ENCODE data around the gene DPCD. TPM values are rescaled to one million over a fixed set of nuclear protein-coding genes. Genes with fewer than 3 reads are reported as not detected.

DPCD gene
- total and polyA plus RNA-seq, 2 donors (not counting 3 experiments of a cell fraction or from before 2014, with no cell fraction given), result 25.3 to 39.3 TPM

GRCh38 chr10:101572785-101573184 lies 15.3 kb upstream of the DPCD start:
- ChIA-PET CTCF (interaction anchor here (2.5 to 4.0 kb wide), 2 partner anchors 270 to 431 kb away, joined by 9 to 60 read pairs; no protein-coding TSS in a partner anchor), POLR2A (interaction anchor here (0.6 kb wide), 1 partner anchor 267 kb away, joined by 3 read pairs; no protein-coding TSS in a partner anchor)
- H3K4me2 ChIP-seq (ENCODE audit: insufficient read depth, low read length), result no peak overlapping the region

More at GRCh38 chr10:101572785-101573184, 15.3 kb upstream of the DPCD start:
- dilution Hi-C loops (cut with MboI; ENCODE audit: extremely low pct_ligation_motif_present, low sequenced_read_pairs), result no loop called here
- no peak overlapping the region for H3K4me3 ChIP-seq (replicated peaks in 1 of 3; ENCODE audit: insufficient read depth in 1 of 3, low read depth in 1 of 3, low read length in 3 of 3)
- peaks cover 7% of the 10 kb centered on the region for H3K4me1 ChIP-seq (ENCODE audit: control insufficient read depth, extremely low read depth, insufficient read depth, low read length)
- intact Hi-C loops (cut with micrococcal nuclease), result no loop called here
- no peaks in the 10 kb centered on the region for H3K9me3 ChIP-seq (replicated peaks; ENCODE audit: control insufficient read depth, insufficient read depth, low read length)
- H2AFZ ChIP-seq (ENCODE audit: low read depth, low read length), result no peak overlapping the region
- BruUV-seq (replicated peaks), result no TSS peak
- DNase-seq (ENCODE audit: low read depth, low spot score) (no peak), FAIRE-seq (no peak)
- H3K27me3 ChIP-seq (ENCODE audit: control insufficient read depth in 2 of 2, insufficient read depth in 2 of 2, low read length in 2 of 2), result peaks cover 9 to 11% of the 10 kb centered on the region in 2 experiments
- H3K27ac ChIP-seq (ENCODE audit: insufficient read depth, low read depth, low read length), result no peak overlapping the region
- no peak overlapping the region for H3K9ac ChIP-seq (replicated peaks; ENCODE audit: extremely low read depth, insufficient read depth, low read length)
- TF ChIP-seq JUN (IDR thresholded peaks at IDR 0.05; ENCODE audit: borderline replicate concordance, insufficient read depth, insufficient read length, low read depth) (no peak), MAX (IDR thresholded peaks at IDR 0.05; ENCODE audit: insufficient read depth, insufficient read length) (no peak), FOS (IDR thresholded peaks at IDR 0.05; ENCODE audit: borderline replicate concordance, insufficient read depth, low read length) (no peak), EZH2 (IDR thresholded peaks at IDR 0.05; ENCODE audit: borderline replicate concordance, low read depth, low read length, severe bottlenecking) (no peak), GATA2 (IDR thresholded peaks at IDR 0.05; ENCODE audit: insufficient read depth, insufficient read length, low read depth, low read length) (no peak), MYC (IDR thresholded peaks at IDR 0.05; ENCODE audit: low read depth, low read length) (no peak), POLR2AphosphoS5 (IDR thresholded peaks at IDR 0.05; ENCODE audit: insufficient read depth, low read depth, low read length) (no peak), POLR2A (IDR thresholded peaks at IDR 0.05; ENCODE audit: low read depth, low read length) (no peak), CTCF (IDR thresholded peaks at IDR 0.05; ENCODE audit: extremely low read depth in 1 of 2, insufficient read depth in 1 of 2, low read depth in 1 of 2, low read length in 2 of 2) (no peak)
- no peaks in the 10 kb centered on the region for H3K79me2 ChIP-seq (ENCODE audit: control insufficient read depth, insufficient read depth, low read length)
- H4K20me1 ChIP-seq (replicated peaks; ENCODE audit: control insufficient read depth, extremely low read depth, insufficient read depth, low read length), result no peaks in the 10 kb centered on the region
- H3K9me1 ChIP-seq (replicated peaks; ENCODE audit: control insufficient read depth, extremely low read depth, insufficient read depth, low read length), result no peaks in the 10 kb centered on the region
- H3K36me3 ChIP-seq (ENCODE audit: control insufficient read depth in 2 of 2, extremely low read depth in 1 of 2, insufficient read depth in 2 of 2, low read length in 2 of 2), result no peaks in the 10 kb centered on the region

Measured in endothelial cell of umbilical vein (primary cell).